K562 (cell line): ENCODE results near the gene KLK14.

Source experiments
- POLR2AphosphoS5 ChIP-seq: IDR thresholded peaks from 2 replicates; pipeline ENCODE4 v1.6.1; 2011; ENCODE audit warnings: mild to moderate bottlenecking, low read depth, low read length, moderate library complexity; ENCODE audit not compliant: control insufficient read depth, insufficient read depth
- ZNF644 ChIP-seq: fragments of 200-800 bp; sonication (Bioruptor generic); IDR thresholded peaks from 2 replicates; pipeline ENCODE4 v1.6.1; 2016; ENCODE audit warnings: low read depth, missing genetic modification characterization, missing compliant biosample characterization
- TF ChIP-seq, protein P1 (sequence below): fragments of 450-650 bp; IDR thresholded peaks from 2 replicates; pipeline ENCODE4 v1.6.1; 2016; ENCODE audit warnings: antibody characterized with exemption
- TF ChIP-seq, protein P2 (sequence below): fragments of 250-450 bp; sonication (Bioruptor Pico); IDR thresholded peaks from 2 replicates; pipeline ENCODE4 v1.4.0; 2020; ENCODE audit warnings: mild to moderate bottlenecking
- TF ChIP-seq, protein P3 (sequence below): sonication (generic); formaldehyde crosslinking; IDR thresholded peaks from 2 replicates; pipeline ENCODE4 v1.9.0; 2022; ENCODE audit warnings: mild to moderate bottlenecking, missing genetic modification reagents

DNA sequence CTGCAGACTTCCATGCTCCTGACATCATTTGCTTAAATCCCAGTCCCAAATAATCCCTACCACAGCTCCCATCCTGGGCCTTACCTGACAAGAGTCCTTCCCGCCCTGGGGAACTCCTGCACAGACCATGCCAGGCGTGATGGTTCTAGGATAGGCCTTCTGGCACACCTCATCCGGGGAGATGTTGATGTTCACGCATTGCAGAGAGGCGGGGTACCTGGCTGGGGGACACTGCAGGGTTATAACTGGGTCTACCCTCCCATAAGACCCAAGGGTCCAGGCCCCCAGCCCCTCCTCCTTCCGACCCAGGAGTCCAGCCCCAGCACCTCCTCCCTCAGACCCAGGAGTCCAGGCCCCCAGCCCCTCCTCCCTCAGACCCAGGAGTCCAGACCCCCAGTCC is 4.0 kb downstream of the KLK14 start:
- TF ChIP-seq, protein P1, sequence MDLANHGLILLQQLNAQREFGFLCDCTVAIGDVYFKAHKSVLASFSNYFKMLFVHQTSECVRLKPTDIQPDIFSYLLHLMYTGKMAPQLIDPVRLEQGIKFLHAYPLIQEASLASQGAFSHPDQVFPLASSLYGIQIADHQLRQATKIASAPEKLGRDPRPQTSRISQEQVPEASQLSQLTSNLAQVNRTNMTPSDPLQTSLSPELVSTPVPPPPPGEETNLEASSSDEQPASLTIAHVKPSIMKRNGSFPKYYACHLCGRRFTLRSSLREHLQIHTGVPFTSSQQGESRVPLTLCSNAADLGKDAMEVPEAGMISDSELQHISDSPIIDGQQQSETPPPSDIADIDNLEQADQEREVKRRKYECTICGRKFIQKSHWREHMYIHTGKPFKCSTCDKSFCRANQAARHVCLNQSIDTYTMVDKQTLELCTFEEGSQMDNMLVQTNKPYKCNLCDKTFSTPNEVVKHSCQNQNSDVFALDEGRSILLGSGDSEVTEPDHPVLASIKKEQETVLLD = no peak
- no peak for TF ChIP-seq POLR2AphosphoS5
- TF ChIP-seq, protein P2, sequence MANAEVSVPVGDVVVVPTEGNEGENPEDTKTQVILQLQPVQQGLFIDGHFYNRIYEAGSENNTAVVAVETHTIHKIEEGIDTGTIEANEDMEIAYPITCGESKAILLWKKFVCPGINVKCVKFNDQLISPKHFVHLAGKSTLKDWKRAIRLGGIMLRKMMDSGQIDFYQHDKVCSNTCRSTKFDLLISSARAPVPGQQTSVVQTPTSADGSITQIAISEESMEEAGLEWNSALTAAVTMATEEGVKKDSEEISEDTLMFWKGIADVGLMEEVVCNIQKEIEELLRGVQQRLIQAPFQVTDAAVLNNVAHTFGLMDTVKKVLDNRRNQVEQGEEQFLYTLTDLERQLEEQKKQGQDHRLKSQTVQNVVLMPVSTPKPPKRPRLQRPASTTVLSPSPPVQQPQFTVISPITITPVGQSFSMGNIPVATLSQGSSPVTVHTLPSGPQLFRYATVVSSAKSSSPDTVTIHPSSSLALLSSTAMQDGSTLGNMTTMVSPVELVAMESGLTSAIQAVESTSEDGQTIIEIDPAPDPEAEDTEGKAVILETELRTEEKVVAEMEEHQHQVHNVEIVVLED (CRISPR knock-in tag) = no peak
- no peak for TF ChIP-seq ZNF644 (tag)
- TF ChIP-seq, protein P3, sequence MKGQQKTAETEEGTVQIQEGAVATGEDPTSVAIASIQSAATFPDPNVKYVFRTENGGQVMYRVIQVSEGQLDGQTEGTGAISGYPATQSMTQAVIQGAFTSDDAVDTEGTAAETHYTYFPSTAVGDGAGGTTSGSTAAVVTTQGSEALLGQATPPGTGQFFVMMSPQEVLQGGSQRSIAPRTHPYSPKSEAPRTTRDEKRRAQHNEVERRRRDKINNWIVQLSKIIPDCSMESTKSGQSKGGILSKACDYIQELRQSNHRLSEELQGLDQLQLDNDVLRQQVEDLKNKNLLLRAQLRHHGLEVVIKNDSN (CRISPR knock-in tag) = no peak
